GM21390 (cell line): Measurements from ENCODE around the gene MYLK2.
A peak's percentile ranks its signal among the peaks of the same experiment; 100 is the strongest.

Experiments
- ATAC-seq: cut with Tn5 transposase; IDR thresholded peaks from one replicate; pipeline ENCODE4 v1.9.1; 2021; ENCODE audit not compliant: unreplicated experiment

Gene MYLK2

DNA sequence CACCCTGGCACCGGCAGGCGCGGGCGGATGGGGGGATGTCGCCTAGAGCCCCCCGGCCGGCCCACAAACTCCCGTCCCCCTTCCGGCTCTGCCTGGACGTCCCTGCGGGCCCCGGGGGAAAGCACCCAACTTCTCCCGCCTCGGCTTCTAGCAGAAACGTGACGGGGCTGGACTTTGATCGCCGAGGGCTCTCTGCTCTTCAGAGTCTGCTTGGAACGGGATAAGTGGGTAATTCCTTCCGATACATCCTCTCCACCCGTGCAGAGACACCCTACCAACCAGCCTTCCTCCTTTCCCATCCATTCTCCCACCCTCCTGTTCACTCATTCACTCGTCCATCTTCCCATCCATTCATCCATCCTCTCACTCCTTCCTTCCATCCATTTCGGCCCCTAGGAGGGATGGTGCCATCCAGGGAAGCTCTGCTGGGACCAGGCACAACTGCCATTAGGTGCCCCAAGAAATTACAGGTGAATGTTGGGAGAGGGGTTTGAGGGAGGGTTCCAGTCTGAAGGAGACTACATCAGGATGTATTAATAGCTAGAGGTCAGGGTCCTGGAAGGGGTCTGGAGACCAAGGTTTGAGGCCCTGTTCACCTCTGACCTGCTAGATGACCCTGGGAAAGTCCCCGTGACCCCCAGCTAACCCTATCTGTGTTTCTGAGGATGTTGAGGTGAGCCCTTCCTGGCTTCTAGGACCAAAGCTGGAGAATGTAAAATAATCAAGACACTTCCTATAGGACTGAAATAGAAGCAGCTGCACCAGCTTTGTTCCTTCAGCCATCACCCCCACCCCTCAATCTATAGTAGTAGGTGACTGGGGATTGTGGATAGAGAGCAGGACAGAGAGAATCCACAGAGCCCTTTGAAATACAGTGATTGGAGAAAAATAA, 51.8 kb downstream of the MYLK2 start:
- no peak for ATAC-seq

DNA sequence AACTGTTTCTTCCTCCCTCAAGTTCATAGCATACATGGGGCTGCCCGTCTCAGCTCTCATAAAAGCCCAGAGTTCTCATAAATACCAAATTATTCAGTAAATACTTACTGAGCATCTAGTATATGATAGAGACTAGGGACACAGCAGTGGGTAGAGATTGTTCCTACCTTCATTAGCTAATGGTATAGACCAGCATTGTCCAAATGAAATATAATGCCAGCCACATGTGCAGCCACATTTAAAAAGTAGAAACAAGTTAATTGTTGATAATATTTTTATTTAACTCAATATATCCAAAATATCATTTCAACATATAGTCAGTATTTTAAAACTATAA, 52.4 kb downstream of the MYLK2 start:
- ATAC-seq = no peak

DNA sequence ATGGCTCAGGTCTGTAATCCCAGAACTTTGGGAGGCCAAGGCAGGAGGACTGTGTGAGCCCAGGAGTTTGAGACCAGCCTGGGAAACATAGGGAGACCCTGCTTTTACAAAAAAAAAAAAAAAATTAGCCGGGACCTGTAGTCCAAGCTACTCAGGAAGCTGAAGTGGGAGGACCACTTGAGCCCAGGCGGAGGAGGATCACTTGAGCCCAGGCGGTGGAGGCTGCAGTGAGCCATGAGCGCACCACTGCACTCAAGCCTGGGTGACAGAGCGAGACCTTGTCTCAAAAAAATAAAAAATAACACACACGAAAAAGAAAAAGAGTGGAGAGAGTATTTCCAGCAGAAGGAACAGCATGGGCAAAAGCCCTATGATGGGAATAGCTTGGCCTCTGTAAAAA, 53.2 kb downstream of the MYLK2 start:
- no peak for ATAC-seq

DNA sequence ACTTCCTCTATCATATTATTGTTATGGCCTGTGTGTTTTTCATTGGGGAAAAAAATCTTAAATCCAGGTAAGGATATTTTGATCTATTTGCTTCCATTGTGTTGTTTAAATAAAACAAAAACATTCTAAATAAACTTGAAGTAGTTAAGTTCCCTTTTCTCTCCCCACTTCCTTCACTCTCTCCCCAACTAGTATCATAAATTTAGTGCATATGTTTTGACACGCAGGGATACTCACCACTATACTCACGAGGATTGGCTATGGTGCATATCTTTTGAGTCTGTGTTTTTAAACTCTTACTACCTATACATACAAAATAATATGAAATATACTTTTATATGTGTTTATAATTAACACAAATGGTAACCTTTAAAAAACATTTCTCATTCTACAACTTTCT, 56.5 kb downstream of the MYLK2 start:
- ATAC-seq = no peak

DNA sequence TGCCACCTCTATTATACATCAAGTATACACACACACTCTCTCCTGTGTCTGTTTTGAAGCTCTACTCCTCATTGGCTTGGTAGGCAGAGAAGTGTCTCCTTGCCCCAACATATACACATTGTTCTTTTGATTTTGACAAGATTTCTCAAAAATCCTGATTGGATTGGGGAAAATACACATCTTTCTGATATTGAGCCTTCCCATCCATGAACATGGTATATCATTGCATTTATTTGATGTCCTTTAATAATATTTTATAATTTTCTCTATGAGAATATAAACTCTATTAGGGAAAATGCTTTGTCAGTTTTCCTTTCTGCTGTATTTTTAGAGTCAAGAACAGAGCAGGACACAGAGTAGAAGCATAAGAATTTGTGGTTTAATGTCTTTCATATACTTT, 58.5 kb downstream of the MYLK2 start:
- ATAC-seq = no peak

DNA sequence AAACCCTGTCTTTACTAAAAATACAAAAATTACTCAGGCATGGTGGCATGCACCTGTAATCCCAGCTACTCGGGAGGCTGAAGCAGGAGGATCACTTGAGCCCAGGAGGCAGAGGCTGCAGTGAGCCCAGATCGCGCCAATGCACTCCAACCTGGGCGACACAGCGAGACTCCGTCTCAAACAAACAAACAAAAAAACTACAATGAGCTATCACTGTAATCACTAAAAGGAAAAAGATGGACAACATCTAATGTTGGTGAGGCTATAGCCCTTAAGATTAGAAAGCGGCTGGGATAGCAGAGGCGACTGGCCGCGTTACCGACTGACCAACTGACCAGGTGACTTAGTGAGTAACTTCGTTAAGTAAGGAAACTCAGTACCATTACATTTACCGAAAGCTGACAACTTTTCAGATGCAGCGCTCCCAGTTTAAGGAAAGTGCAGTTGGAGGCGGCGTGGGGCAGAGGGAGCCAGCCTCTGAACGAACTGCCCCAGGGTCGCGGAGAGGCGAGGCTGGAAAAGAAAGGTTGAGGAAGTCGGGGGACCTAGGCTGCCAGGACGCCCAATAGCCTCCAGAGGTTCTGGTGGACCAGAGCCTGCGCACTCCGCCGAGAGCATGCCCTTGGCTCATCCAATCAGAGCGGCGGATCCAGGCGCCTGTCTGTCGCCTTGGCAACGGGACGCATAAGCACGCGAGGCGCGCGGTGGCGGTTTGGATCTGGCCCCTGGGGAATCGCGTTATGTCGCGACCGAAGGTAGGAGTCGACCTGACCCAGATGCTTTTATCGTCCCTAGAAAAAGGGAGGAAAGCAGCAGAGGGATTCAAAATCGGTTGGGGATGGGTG, 60.2 kb downstream of the MYLK2 start:
- ATAC-seq = peak; percentile 81

DNA sequence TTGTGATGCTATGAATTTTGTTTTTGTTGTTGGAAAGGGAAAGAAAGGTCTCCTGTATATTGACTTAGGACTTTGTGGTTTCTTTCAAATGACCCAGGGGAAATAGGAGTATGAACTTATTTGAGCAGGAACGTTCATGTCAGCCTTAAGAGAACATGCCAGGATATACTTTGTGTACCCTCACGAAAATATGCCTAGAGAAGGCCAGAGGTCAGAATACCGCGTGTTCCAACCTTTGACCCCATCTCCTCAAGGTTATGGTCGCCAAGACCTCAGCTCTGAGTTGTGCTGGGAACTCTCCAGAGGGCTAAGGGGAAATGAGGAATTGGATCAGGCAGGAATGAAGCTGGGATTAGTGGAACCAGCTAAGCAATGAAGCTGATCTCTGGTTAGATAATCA, 62.8 kb downstream of the MYLK2 start:
- no peak for ATAC-seq

DNA sequence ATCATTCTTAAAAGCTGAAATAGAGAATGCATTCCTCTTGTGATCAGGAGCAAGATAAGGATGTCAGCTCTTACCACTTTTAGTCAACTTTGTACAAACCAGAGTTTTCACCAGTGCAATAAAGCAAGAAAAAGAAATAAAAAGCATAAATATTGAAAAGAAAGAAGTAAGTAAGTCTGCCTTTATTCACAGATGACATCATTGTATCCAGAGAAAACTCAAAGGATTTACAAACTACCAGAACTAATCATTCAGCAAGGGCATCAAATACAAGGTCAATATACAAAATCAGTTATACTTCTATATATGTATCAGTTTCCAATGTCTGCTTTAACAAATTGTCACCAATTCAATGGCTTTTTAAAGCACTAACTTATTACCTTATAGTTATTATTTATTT, 64.7 kb downstream of the MYLK2 start:
- no peak for ATAC-seq
